ENCODE data around the gene ZNF462. TPM values are rescaled to one million over a fixed set of nuclear protein-coding genes. Genes with fewer than 3 reads are reported as not detected.

The ZNF462 gene
- total RNA-seq, 3 donors from 2014 or later (not counting 1 experiment from before 2014, with no cell fraction given): 0.33 to 0.93 (median 0.35) TPM

DNA sequence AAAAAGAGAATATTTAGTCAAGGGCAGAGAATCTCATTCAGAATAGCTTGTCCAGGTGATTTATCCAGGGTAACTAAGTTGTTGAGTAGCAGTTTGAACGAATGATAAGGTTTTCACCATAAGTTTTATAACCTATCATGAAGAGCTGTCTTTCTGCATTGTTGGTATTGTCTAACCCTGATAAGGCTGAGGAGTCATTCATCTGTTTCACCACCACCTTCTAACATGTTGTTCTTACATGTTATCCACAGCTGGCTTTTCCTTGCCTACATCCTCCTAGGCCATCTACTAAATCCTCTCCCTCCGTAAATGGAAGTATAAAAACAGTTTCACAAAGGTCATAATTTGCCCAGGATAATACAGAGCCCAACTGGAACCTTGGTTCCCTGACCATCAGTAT lies 24.1 kb downstream of the ZNF462 start:
- Histone ChIP-seq H3K36me3 (ENCODE audit: control insufficient read depth, insufficient read depth, low read length) (no peaks in the 10 kb centered on the region), H3K4me1 (ENCODE audit: control insufficient read depth, insufficient read depth, low read length) (no peaks in the 10 kb centered on the region), H3K4me3 (ENCODE audit: low read length) (no peak overlapping the region), H3K27ac (ENCODE audit: low read length) (no peak overlapping the region), H3K9me3 (ENCODE audit: control insufficient read depth, insufficient read depth, low read length) (no peaks in the 10 kb centered on the region), H3K27me3 (ENCODE audit: control insufficient read depth, insufficient read depth, low read length) (no peaks in the 10 kb centered on the region)
- H3K4me1 Mint-ChIP-seq: peaks cover 17 to 18% of the 10 kb centered on the region in 2 donors
- DNase-seq (no peak), ATAC-seq (no peak)
- 88% methylated on average over 1 of the region's 2 CpGs for WGBS (ENCODE audit: insufficient coverage)
- no peak overlapping the region for H3K27ac Mint-ChIP-seq
- H3K9me3 Mint-ChIP-seq: peaks cover 0 to 3% of the 10 kb centered on the region in 2 donors
- TF ChIP-seq, protein P1, sequence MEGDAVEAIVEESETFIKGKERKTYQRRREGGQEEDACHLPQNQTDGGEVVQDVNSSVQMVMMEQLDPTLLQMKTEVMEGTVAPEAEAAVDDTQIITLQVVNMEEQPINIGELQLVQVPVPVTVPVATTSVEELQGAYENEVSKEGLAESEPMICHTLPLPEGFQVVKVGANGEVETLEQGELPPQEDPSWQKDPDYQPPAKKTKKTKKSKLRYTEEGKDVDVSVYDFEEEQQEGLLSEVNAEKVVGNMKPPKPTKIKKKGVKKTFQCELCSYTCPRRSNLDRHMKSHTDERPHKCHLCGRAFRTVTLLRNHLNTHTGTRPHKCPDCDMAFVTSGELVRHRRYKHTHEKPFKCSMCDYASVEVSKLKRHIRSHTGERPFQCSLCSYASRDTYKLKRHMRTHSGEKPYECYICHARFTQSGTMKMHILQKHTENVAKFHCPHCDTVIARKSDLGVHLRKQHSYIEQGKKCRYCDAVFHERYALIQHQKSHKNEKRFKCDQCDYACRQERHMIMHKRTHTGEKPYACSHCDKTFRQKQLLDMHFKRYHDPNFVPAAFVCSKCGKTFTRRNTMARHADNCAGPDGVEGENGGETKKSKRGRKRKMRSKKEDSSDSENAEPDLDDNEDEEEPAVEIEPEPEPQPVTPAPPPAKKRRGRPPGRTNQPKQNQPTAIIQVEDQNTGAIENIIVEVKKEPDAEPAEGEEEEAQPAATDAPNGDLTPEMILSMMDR (IDR thresholded peaks at IDR 0.05): no peak
- H3K36me3 Mint-ChIP-seq: no peaks in the 10 kb centered on the region
- no peak overlapping the region for H3K4me3 Mint-ChIP-seq
- intact Hi-C loops (cut with micrococcal nuclease): no loop called here
- no peaks in the 10 kb centered on the region for H3K27me3 Mint-ChIP-seq (ENCODE audit: low read depth in 2 of 2)

DNA sequence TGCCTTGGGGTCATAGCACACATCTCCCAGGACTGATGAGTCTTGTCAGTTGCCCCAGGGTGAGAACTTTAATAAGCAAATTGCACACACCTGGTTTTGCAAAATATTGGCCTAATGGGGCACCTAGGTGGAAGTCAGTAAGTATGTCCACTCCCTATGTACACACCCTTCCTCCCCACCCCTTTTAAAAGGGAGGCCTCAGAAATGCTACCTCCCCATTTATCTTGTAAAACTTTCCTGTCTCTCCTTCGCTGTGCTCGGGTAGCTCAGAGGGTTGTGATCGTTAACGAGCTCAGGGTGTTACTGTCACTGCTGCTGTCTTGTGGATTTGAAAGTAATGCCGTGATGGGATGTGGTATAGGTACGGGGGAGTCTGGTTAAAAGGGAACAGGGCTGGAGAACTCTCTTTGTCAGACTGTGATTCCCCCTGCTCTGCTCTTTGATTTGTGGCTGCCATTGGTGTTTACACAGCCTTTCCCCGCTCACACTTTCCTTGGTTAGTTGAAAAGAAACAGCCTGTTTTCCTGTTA lies 26.2 kb downstream of the ZNF462 start:
- Mint-ChIP-seq H3K4me3 (no peak overlapping the region), H3K4me1 (no peaks in the 10 kb centered on the region), H3K36me3 (no peaks in the 10 kb centered on the region), H3K27me3 (ENCODE audit: low read depth in 2 of 2) (no peaks in the 10 kb centered on the region), H3K9me3 (no peaks in the 10 kb centered on the region), H3K27ac (no peak overlapping the region)
- Histone ChIP-seq H3K27ac (ENCODE audit: low read length) (no peak overlapping the region), H3K4me1 (ENCODE audit: control insufficient read depth, insufficient read depth, low read length) (no peaks in the 10 kb centered on the region), H3K9me3 (ENCODE audit: control insufficient read depth, insufficient read depth, low read length) (no peaks in the 10 kb centered on the region), H3K27me3 (ENCODE audit: control insufficient read depth, insufficient read depth, low read length) (no peaks in the 10 kb centered on the region), H3K36me3 (ENCODE audit: control insufficient read depth, insufficient read depth, low read length) (no peaks in the 10 kb centered on the region), H3K4me3 (ENCODE audit: low read length) (no peak overlapping the region)
- ATAC-seq: no peak
- TF ChIP-seq, protein P1 (IDR thresholded peaks at IDR 0.05): no peak
- DNase-seq: no peak
- intact Hi-C loops (cut with micrococcal nuclease): no loop called here
- WGBS (ENCODE audit: insufficient coverage): 94% methylated on average over 7 of the region's 7 CpGs

DNA sequence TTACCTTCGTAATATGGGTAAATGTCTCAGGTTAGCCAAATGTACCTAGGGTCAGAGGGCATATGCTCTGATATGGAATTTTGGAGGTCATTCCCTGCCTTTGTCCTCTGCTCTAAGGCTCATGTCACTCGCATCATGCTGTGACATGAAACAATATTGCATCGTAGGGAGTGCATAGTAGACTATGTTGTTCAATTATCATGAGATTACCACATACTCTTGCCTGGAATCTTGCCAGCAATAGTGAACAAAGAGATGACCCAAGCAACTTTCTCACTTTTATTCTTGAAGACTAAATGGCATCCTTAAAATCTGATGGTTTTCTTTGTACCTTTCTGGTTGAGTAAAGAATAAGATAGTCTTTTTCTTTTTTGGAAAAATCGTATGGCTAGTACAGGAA lies 27.6 kb downstream of the ZNF462 start:
- no peaks in the 10 kb centered on the region for H3K9me3 ChIP-seq (ENCODE audit: control insufficient read depth, insufficient read depth, low read length)
- Mint-ChIP-seq H3K36me3 (no peaks in the 10 kb centered on the region), H3K4me3 (no peak overlapping the region), H3K27me3 (ENCODE audit: low read depth in 2 of 2) (no peaks in the 10 kb centered on the region), H3K9me3 (no peaks in the 10 kb centered on the region), H3K27ac (no peak overlapping the region), H3K4me1 (no peaks in the 10 kb centered on the region)
- no peaks in the 10 kb centered on the region for H3K36me3 ChIP-seq (ENCODE audit: control insufficient read depth, insufficient read depth, low read length)
- DNase-seq: no peak
- no peak for ATAC-seq
- TF ChIP-seq, protein P1 (IDR thresholded peaks at IDR 0.05): no peak
- H3K27ac ChIP-seq (ENCODE audit: low read length): no peak overlapping the region
- H3K4me1 ChIP-seq (ENCODE audit: control insufficient read depth, insufficient read depth, low read length): no peaks in the 10 kb centered on the region
- no peaks in the 10 kb centered on the region for H3K27me3 ChIP-seq (ENCODE audit: control insufficient read depth, insufficient read depth, low read length)
- intact Hi-C loops (cut with micrococcal nuclease): no loop called here
- WGBS (ENCODE audit: insufficient coverage): 87% methylated on average over 4 of the region's 4 CpGs
- no peak overlapping the region for H3K4me3 ChIP-seq (ENCODE audit: low read length)

DNA sequence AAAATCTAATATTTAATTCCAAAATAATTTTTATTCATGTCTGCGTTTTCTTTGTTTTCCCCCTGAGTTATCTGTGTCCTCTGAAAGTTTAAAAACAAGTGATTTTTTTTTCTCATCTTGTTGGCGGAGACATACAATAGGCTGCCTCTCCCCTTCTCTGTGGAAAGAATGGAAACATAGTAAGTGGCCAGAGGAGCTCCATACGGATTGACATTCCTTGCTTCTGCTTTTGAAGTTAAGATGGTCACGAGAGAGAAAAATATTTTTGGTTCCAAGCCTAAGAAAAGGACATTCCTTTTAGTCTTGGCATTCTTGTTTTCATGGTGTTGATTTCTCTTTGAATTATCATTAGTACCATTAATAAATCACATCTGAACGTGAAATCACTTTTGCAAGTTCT lies 28.3 kb downstream of the ZNF462 start:
- H3K9me3 Mint-ChIP-seq: no peaks in the 10 kb centered on the region

More for the DNA sequence above, 28.3 kb downstream of the ZNF462 start:
- Mint-ChIP-seq H3K27ac (no peak overlapping the region), H3K4me3 (no peak overlapping the region), H3K36me3 (no peaks in the 10 kb centered on the region), H3K4me1 (no peaks in the 10 kb centered on the region), H3K27me3 (ENCODE audit: low read depth in 2 of 2) (no peaks in the 10 kb centered on the region)
- TF ChIP-seq, protein P1 (IDR thresholded peaks at IDR 0.05): no peak
- DNase-seq (no peak), ATAC-seq (no peak)
- no peaks in the 10 kb centered on the region for H3K4me1 ChIP-seq (ENCODE audit: control insufficient read depth, insufficient read depth, low read length)
- H3K36me3 ChIP-seq (ENCODE audit: control insufficient read depth, insufficient read depth, low read length): no peaks in the 10 kb centered on the region
- H3K9me3 ChIP-seq (ENCODE audit: control insufficient read depth, insufficient read depth, low read length): no peaks in the 10 kb centered on the region
- no peak overlapping the region for H3K27ac ChIP-seq (ENCODE audit: low read length)
- no peak overlapping the region for H3K4me3 ChIP-seq (ENCODE audit: low read length)
- WGBS (ENCODE audit: insufficient coverage): 89% methylated on average over 3 of the region's 5 CpGs
- intact Hi-C loops (cut with micrococcal nuclease): no loop called here
- H3K27me3 ChIP-seq (ENCODE audit: control insufficient read depth, insufficient read depth, low read length): no peaks in the 10 kb centered on the region
